ENCODE data around the gene NLRP1.

- TF ChIP-seq CTCF (IDR thresholded peaks at IDR 0.05; ENCODE audit: low read depth, low read length, missing input control): no peak
- TF ChIP-seq MAX (IDR thresholded peaks at IDR 0.05): peak; percentile 39
- TF ChIP-seq JUND (IDR thresholded peaks at IDR 0.05): no peak
- peak; percentile 39 for TF ChIP-seq SP1 (IDR thresholded peaks at IDR 0.05)
- no peak for TF ChIP-seq ATF3 (IDR thresholded peaks at IDR 0.05)
- TF ChIP-seq EGR1 (IDR thresholded peaks at IDR 0.05; ENCODE audit: low read depth in 2 of 2): no peak
- TF ChIP-seq REST (IDR thresholded peaks at IDR 0.05): no peak
- TF ChIP-seq FOXA1 (IDR thresholded peaks at IDR 0.05): no peak
- no peak for TF ChIP-seq ZBTB33 (IDR thresholded peaks at IDR 0.05)
- TF ChIP-seq GABPA (IDR thresholded peaks at IDR 0.05 in 1 of 2, conservative IDR thresholded peaks at IDR 0.05 in 1 of 2): no peak
- no peak for TF ChIP-seq RAD21 (IDR thresholded peaks at IDR 0.05)
- TF ChIP-seq TAF1 (conservative IDR thresholded peaks at IDR 0.05): no peak
- TF ChIP-seq YY1 (IDR thresholded peaks at IDR 0.05): no peak
Observed at GRCh38 chr17:5584383-5585286, at the start of gene NLRP1.

All from liver (tissue), 3 donors.